ENCODE results near the gene ZNF862.

Gene ZNF862

DNA sequence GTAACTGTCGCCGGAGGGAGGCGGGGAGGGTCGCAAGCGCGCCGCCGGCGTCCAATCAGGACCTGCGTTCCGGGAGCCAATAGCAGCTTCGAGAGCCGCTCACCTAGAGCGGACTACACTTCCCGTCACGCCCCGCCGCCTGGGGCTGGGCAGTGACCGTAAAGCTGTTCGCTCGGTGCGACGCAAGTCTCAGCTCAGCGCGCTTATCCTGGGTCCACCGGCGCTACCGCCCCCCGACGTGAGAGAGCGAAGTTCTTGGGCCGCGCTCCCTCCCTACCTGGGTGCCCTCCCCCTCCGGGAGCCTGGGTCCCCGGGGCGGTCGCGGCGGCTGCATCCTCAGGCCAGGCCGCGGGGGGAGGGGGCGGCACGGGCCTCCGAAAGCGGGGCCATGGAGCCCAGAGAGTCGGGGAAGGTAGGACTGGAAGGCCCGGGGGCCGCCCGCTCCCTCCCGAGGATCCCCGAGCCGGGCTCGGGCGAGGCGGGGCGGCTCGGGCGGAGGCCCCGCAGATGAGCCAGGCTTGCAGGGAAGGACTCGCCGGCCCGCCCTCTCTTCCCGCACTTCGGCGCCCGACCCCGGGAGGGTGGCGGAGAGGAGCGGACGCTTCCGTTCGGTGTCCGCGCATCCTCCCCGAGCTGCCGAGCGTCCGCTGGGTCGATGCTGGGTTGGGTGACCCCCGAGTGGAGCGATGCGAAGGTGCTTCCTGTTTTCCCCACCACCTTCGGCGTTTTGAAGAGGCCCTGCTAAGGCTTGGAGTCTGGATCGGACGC lies at the start of gene ZNF862:
ZNF862 (plus strand) TSS at position 152 of the 768 bp plus-strand sequence; CDS start at position 389, 237 bp downstream.
- no peak for FAIRE-seq

DNA sequence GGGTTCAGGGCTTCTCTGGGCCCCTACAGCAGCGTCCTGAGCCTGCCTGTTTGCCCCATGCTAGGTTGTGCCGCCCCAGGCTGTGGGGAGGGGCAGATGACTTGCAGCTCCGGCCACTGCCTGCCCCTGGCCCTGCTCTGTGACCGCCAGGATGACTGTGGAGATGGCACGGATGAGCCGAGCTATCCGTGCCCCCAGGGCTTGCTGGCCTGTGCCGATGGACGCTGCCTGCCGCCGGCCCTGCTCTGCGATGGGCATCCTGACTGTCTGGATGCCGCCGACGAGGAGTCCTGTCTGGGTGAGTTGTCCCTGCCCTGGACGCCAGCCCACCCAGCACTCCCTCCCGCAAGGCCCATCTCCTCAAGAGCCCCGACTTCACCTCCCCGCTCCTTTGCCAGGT lies 49.1 kb upstream of the ZNF862 start:
- no peak for FAIRE-seq

DNA sequence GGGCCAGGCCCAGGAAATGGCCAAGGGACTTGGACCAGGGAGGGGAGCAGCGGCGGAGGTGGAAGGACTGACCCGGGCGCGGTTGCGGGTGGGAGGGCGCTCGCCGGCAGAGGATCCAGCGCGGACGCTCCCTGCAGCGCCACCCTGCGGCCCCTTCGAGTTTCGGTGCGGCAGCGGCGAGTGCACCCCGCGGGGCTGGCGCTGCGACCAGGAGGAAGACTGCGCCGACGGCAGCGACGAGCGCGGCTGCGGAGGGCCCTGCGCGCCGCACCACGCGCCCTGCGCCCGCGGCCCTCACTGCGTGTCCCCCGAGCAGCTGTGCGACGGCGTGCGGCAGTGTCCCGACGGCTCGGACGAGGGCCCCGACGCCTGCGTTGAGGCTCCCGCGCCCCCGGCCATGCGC lies 48.0 kb upstream of the ZNF862 start:
- FAIRE-seq, result no peak

DNA sequence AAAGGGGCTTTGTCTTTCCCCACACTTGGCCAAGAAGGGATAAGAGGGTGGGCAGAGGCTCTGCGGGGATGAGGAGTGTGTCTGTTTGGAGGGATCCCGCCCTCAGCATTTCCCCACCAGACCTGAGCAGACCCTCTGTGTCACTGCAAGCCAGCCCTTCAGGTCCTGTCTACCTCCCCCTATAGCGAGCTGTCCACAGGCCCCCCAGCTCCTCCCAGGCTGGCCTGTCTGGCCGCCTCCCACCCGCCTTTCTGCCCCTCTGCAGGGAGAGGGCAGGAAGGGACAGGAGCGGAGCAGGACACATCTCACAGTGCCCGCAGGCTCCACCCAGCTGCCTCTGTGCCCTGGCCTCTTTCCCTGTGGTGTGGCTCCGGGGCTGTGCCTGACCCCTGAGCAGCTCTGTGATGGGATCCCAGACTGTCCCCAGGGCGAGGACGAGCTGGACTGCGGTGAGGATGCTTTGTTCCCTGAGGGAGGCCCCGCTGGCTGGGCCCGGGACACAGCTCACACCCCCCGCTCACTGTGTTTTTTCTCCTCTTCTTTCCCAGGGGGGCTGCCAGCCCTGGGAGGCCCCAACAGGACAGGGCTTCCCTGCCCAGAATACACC lies 47.3 kb upstream of the ZNF862 start:
- no peak for FAIRE-seq

DNA sequence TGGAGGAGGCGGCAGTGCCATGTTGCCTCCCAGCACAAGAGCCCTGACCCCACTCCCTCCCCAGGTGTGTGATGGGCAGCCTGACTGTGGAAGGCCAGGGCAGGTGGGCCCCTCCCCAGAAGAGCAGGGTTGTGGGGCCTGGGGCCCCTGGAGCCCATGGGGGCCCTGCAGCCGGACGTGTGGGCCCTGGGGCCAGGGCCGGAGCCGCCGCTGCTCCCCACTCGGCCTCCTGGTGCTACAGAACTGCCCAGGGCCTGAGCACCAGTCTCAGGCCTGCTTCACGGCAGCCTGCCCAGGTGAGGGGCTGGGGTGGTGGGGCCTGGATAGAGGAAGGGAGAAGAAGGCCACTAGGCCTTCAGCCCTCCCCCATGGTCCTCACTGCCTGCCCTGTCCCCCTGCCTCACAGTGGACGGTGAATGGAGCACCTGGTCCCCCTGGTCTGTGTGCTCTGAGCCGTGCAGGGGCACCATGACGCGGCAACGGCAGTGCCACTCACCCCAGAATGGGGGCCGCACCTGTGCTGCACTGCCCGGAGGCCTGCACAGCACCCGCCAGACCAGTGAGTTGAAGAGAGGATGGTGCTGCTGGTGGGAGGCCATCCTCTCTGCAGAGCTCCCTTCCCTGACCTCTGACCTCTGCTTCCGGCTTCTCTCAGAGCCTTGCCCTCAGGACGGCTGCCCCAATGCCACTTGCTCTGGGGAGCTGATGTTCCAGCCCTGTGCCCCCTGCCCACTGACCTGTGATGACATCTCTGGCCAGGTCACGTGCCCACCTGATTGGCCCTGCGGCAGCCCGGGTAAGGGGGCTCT lies 46.6 kb upstream of the ZNF862 start:
- no peak for FAIRE-seq

DNA sequence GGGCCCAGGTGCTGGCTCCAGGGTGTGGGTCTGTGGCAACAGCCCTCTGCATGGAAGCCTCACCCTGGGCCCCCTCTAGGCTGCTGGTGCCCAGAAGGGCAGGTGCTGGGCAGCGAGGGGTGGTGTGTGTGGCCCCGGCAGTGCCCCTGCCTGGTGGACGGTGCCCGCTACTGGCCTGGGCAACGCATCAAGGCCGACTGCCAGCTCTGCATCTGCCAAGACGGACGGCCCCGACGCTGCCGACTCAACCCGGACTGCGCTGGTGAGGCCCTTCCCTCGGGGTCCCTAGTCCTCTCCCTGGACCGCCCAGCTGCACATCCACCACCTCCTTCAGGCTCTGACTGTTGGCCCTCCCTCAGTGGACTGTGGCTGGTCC lies 46.0 kb upstream of the ZNF862 start:
- no peak for FAIRE-seq

DNA sequence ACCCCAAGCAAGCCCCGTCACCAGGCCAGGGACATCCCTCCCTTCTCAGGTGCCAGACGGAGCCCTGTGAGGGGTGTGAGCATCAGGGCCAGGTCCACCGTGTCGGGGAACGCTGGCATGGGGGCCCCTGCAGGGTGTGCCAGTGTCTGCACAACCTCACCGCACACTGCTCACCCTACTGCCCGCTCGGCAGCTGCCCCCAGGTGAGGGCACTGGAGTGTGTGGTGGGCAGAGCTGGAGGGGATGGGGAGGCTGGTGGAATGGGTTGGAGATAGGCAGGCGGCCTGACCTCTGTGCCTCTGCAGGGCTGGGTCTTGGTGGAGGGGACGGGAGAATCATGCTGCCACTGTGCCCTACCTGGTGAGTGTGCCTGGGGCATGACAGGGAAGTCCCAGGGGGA lies 44.9 kb upstream of the ZNF862 start:
- FAIRE-seq, result no peak

DNA sequence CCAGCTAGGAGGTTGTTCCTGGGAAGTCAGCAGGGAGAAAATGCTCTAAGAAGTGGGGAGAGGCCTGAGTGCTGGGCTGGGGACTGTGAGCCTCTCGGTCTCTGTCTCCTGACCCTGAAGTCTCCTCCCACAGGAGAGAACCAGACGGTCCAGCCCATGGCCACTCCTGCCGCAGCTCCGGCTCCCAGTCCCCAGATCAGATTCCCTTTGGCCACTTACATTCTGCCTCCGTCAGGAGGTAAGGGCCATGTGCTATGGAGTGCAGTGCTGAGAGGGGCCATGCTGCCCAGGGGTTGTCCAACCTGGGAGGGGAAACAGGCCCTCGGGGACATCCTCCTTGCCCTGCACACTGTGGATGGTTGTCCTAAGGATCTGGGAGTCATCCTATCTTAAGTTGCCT lies 43.5 kb upstream of the ZNF862 start:
- FAIRE-seq, result no peak

DNA sequence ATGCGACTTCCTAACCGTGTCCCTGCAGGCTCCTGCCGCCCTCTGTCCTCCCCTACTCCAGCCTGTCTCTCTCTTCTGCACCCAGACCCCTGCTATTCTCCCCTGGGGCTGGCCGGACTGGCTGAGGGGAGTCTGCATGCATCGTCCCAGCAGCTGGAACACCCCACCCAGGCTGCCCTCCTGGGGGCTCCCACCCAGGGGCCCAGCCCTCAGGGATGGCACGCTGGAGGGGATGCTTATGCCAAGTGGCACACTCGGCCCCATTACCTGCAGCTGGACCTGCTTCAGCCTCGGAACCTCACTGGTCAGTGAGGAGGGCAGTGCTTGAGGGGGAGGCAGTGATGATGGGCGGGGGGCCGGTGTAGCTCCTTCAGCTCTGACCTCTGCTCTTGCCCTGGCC lies 43.0 kb upstream of the ZNF862 start:
- no peak for FAIRE-seq

DNA sequence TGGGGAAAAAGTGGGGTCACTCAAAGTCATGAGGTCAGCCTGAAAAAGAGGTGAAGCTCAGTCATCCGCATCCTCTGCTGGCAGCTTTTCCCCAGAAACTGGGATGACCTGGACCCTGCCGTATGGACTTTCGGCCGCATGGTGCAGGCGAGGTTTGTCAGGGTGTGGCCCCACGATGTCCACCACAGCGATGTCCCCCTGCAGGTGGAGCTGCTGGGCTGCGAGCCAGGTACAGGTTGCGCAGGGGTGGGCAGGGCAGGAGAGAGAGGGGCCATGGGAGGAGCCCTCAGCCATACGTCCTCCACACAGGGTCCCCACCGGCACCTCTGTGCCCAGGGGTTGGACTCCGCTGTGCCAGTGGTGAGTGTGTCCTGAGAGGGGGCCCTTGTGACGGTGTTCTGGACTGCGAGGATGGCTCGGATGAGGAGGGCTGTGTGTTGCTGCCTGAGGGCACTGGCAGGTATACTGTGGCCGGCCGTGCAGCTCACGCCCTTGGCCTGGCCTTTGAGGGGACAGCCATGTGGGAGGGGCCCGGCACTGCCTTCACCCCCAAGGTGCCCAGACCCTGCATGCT lies 41.8 kb upstream of the ZNF862 start:
- no peak for FAIRE-seq

DNA sequence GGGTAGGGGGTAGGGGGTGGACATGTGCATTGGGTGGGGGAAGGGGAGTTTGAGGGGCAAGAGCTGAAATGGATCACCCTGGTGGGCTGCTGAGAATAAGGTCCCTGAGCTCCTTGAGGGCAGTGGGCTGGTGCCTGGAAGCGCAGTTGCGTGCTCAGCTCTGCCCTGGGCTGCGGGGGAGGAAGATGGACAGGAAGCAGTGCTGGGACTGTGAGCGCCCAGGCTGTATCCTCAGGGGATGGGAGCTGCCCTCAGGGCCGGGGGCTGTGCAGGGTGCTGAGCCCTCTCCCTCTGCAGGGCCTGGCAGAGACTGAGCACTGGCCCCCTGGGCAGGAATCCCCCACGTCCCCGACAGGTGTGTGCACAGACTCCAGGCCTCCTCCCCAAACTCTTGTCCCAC lies 40.4 kb upstream of the ZNF862 start:
- FAIRE-seq, result no peak

DNA sequence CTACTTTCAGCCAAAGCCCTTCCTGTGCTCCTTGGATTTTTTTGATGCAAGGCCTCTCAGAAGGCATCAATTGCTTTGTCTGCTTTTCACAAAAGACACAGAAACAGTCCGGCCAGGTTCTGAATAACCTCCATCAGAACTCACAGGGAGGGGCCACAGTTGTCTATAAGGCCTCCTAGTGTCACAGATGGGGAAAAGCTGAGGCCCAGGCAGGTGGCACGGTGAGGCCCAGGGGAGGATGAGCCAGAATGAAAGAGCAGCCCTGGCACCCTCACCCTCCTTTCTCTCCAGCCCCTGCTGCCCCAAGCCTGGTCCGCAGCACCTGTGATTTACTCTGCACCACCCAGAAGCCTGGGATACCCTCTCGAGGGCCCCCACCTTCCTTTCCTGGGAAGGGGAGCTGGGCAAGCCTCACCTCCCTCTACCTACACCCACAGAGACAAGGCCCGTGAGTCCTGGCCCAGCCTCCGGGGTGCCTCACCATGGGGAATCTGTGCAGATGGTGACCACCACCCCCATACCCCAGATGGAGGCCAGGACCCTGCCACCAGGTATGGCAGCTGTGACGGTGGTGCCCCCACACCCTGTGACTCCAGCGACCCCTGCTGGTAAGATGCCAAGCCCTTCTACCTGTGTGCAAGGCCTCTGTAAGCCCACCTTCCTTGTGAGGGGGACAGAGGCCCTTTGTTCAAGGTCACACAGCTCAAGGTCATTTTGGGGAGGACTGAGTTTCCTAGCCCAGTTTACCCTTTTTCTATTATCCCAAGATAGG lies 38.6 kb upstream of the ZNF862 start:
- FAIRE-seq, result no peak

DNA sequence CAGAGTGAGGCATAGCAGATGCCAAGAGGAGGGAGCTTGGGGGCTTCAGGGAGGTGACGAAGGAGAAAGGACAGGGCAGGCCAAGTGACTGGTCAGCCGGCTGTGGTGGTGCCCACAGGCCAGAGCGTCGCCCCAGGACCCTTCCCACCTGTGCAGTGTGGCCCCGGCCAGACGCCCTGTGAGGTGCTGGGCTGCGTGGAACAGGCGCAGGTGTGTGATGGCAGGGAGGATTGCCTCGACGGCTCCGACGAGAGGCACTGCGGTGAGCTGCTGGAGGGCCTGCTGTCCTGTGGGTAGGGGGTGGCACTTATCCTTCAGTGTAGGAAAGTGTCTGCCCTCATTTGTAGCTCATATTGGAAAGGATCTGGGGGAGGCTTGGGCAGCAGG lies 38.0 kb upstream of the ZNF862 start:
- no peak for FAIRE-seq

DNA sequence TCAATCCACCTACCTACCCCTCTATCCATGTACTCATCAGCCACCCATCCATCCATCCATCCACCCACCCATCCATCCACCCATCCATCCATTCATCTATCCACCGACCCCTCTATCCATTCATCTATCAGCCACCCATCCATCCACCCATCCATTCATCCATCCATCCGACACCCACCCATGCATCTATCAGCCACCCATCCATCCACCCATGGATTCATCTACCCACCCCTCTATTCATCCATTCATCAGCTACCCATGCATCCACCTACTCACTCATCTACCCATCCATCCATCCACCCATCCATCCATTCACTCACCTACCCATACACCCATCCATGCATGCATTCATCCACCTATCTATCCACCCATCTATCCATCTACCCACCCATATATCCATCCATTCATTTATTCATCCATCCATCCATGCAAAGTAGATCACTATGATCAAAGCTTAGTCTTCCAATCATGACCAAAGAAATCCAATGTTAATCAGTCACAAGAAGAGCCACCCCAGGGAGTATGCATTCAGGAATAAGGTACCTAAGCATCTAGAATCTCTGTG lies 37.1 kb upstream of the ZNF862 start:
- FAIRE-seq, result no peak

DNA sequence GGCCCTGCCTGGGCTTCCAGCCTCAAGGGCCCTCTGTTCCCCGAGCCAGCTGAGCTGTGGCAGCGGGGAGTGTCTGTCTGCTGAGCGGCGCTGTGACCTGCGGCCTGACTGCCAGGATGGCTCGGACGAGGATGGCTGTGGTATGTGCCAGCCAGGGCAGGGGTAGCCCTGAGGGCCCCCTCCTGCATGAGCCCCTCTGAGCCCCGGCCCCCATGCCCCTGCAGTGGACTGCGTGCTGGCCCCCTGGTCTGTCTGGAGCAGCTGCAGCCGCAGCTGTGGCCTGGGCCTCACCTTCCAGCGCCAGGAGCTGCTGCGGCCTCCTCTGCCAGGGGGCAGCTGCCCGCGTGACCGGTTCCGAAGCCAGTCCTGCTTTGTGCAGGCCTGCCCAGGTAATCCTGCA lies 36.4 kb upstream of the ZNF862 start:
- no peak for FAIRE-seq

DNA sequence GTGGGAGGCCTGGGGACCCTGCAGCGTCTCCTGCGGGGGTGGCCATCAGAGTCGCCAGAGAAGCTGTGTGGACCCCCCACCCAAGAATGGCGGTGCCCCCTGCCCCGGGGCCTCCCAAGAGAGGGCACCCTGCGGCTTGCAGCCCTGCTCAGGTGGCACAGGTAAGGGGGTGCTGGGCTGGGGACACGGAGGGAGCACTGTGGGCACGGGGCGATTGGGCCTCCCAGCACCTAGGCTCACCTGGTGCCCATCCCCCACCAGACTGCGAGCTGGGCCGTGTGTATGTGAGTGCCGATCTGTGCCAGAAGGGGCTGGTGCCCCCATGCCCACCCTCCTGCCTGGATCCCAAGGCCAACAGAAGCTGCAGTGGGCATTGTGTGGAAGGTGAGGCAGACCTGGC lies 35.2 kb upstream of the ZNF862 start:
- no peak for FAIRE-seq

DNA sequence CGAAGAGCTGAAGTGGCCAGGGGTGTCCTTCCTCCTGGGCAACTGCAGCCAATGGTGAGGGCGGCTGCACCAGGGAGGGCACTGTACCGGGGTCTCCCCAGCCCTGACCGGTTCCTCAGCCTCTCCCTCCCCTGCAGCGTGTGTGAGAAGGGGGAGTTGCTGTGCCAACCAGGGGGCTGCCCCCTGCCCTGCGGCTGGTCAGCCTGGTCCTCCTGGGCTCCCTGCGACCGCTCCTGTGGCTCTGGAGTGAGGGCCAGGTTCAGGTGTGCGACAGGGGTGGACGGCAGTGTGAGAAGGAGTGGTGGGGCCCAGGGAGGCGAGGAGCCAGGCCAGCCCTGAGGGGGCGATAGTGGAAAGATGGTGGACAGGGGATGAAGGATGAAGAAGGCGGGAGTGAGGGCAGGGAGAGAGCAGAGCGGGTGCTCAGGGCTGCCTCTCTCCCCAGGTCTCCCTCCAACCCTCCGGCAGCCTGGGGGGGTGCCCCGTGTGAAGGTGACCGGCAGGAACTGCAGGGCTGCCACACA lies 34.6 kb upstream of the ZNF862 start:
- no peak for FAIRE-seq

DNA sequence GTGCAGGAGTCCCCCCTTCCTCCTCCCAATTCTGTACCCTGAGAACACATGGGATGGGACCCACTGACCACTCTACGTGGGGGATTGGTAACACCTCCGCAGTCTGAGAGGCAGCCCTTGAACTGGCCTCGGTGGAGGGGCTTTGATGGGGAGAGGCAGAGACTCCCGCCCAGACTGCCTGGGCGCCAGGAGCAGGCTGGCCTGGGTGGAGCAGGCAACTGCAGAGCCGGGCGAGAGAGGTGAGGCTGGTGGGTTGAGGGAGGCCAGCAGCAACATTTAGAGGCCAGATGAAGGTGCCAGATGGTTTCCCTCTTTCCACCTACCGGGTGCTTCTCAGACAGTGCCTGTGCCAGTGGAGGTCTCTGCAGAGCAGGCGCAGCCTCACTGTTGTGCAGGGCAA lies 34.1 kb upstream of the ZNF862 start:
- FAIRE-seq, result no peak

DNA sequence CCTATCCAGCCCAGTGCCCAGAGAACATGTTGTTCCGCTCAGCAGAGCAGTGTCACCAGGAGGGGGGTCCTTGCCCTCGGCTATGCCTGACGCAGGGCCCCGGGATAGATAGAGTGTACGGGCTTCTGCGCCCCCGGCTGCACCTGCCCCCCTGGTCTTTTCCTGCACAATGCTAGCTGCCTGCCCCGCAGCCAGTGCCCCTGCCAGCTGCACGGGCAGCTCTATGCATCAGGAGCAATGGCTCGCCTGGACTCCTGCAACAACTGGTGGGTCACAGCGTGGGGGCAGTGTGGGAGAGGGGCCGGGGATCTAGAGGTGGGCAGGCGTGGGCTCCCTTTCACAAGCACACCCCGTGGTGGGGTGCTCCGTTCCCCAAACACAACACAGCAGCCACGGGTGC lies 31.4 kb upstream of the ZNF862 start:
- no peak for FAIRE-seq

DNA sequence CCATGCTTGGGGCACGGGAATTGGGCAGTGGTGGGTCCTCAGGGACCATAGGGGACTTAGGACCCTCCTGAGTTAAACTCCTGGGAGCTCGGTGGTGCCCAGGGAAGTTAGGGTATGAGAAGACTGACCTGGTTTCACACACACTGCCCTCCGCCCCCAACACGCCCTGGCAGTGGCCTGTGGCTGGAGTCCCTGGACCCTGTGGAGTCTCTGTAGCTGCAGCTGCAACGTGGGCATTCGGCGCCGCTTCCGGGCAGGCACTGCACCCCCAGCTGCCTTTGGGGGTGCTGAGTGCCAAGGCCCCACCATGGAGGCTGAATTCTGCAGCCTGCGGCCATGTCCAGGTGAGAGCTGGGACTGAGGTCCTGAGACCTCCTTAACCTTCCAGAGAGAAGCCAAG lies 29.9 kb upstream of the ZNF862 start:
- no peak for FAIRE-seq

DNA sequence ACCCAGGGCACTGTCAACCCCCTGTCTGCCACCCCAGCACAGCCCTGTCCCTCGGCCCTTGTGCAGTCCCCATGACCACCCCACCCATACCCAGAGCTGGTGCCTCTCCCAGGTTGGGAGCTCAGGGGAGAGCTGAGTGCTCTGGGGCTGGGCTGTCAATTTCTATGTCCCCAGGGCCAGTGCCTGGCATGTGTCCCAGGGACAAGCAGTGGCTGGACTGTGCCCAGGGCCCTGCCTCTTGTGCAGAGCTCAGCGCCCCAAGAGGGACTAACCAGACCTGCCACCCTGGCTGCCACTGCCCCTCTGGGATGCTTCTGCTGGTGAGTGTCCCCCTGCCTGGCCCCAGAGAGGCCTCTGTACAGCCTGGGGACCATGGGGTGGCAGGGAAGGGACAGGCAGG lies 29.0 kb upstream of the ZNF862 start:
- no peak for FAIRE-seq

DNA sequence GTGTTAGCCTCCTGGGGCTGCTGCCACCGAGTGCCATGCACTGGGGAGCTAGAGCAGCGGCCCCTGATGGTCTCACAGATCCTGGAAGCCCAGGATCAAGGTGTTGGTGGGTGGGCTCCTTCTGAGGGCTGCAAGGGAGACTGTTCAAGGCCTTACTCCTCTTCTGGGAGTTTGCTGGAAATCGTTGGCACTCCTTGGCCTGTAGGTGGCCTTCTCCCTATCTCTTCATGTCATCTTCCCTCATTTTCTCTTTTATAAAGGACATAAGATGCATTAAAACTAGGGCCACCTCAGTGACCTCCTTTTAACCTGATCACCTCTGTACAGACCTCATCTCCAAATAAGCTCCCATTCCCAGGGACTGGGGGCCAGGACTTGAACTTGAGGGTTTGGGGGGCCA lies 27.0 kb upstream of the ZNF862 start:
- no peak for FAIRE-seq
